Measurements from ENCODE around the gene UTP25. TPM values are rescaled to one million over a fixed set of nuclear protein-coding genes. Genes with fewer than 3 reads are reported as not detected.
A peak's percentile ranks its signal among the peaks of the same experiment; 100 is the strongest.
"Not testable (repeated sequence)": the region's sequence is repeated elsewhere in the genome, so short reads cannot be mapped to it uniquely, and the experiment has no call there.

UTP25 gene
- total RNA-seq, 1 donor from 2014 or later, result 8.2 TPM

GRCh38 chr1:209876078-209876800 is 48.5 kb downstream of the UTP25 start:
- DNase-seq, result no peak

- no peak for DNase-seq
These were observed 49.5 kb downstream of the UTP25 start for GRCh38 chr1:209877087-209877764.

- no peak for DNase-seq
These were observed 51.2 kb downstream of the UTP25 start for GRCh38 chr1:209878964-209879363.

GRCh38 chr1:209879539-209879938 is 51.8 kb downstream of the UTP25 start:
- peak; percentile 83 for DNase-seq

GRCh38 chr1:209880031-209880430 is 52.3 kb downstream of the UTP25 start:
- DNase-seq, result no peak

GRCh38 chr1:209881619-209882018 is 53.8 kb downstream of the UTP25 start:
- DNase-seq, result no peak

- no peak for DNase-seq
These were observed 54.5 kb downstream of the UTP25 start for GRCh38 chr1:209882286-209882685.

GRCh38 chr1:209882942-209883340 is 55.2 kb downstream of the UTP25 start:
- DNase-seq, result peak; percentile 53

GRCh38 chr1:209883341-209883971 is 55.7 kb downstream of the UTP25 start:
- DNase-seq, result peak; percentile 72

- DNase-seq, result peak; percentile 59
These were observed 56.5 kb downstream of the UTP25 start for GRCh38 chr1:209884249-209884648.

- peak; percentile 99 for DNase-seq
These were observed 56.9 kb downstream of the UTP25 start for GRCh38 chr1:209884665-209885117.

- no peak for DNase-seq
These were observed 57.8 kb downstream of the UTP25 start for GRCh38 chr1:209885403-209886218.

GRCh38 chr1:209886219-209886536 is 58.4 kb downstream of the UTP25 start:
- DNase-seq, result peak; percentile 58

- DNase-seq, result not testable (repeated sequence)
These were observed 60.7 kb downstream of the UTP25 start for GRCh38 chr1:209888291-209889076.

- DNase-seq, result no peak
These were observed 61.3 kb downstream of the UTP25 start for GRCh38 chr1:209889077-209889418.

- peak; percentile 40 for DNase-seq
These were observed 63.0 kb downstream of the UTP25 start for GRCh38 chr1:209890641-209891330.

- DNase-seq, result no peak
These were observed 66.0 kb downstream of the UTP25 start for GRCh38 chr1:209893751-209894150.

- DNase-seq, result peak; percentile 91
These were observed 67.9 kb downstream of the UTP25 start for GRCh38 chr1:209895709-209896108.

- peak; percentile 59 for DNase-seq
These were observed 68.6 kb downstream of the UTP25 start for GRCh38 chr1:209896346-209896745.

- not testable (repeated sequence) for DNase-seq
These were observed 70.5 kb downstream of the UTP25 start for GRCh38 chr1:209898271-209898670.

- DNase-seq, result not testable (repeated sequence)
These were observed 71.1 kb downstream of the UTP25 start for GRCh38 chr1:209898851-209899250.

- DNase-seq, result no peak
These were observed 72.2 kb downstream of the UTP25 start for GRCh38 chr1:209899948-209900347.
